ENCODE results near the gene PICK1.

DNA sequence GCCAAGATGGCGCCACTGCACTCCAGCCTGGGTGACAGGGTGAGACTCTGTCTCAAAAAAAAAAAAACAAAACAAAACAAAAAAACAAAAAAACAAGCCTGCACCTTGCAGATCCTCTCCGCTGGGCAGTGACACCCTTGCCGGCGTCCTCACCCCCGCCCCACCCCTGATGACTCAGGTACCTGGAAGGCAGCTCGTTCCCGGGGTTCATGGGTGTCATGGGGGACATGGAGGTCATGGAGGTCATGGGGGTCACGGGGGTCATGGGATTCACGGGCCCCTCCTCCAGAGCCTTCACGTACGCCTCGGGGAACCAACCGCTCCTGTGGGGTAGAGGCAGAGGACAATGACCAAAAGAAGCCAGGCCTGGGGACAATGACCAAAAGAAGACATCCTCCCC lies 29.7 kb downstream of the PICK1 start:
- TF ChIP-seq, protein P1, sequence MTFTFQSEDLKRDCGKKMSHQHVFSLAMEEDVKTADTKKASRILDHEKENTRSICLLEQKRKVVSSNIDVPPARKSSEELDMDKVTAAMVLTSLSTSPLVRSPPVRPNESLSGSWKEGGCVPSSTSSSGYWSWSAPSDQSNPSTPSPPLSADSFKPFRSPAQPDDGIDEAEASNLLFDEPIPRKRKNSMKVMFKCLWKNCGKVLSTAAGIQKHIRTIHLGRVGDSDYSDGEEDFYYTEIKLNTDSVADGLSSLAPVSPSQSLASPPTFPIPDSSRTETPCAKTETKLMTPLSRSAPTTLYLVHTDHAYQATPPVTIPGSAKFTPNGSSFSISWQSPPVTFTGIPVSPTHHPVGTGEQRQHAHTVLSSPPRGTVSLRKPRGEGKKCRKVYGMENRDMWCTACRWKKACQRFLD (tag by site-specific recombination; IDR thresholded peaks at IDR 0.05): no peak
- TF ChIP-seq ZNF791 (tag by site-specific recombination; IDR thresholded peaks at IDR 0.05): no peak
- no peak for TF ChIP-seq ZNF701 (tag by site-specific recombination; IDR thresholded peaks at IDR 0.05)
- TF ChIP-seq, protein P2, sequence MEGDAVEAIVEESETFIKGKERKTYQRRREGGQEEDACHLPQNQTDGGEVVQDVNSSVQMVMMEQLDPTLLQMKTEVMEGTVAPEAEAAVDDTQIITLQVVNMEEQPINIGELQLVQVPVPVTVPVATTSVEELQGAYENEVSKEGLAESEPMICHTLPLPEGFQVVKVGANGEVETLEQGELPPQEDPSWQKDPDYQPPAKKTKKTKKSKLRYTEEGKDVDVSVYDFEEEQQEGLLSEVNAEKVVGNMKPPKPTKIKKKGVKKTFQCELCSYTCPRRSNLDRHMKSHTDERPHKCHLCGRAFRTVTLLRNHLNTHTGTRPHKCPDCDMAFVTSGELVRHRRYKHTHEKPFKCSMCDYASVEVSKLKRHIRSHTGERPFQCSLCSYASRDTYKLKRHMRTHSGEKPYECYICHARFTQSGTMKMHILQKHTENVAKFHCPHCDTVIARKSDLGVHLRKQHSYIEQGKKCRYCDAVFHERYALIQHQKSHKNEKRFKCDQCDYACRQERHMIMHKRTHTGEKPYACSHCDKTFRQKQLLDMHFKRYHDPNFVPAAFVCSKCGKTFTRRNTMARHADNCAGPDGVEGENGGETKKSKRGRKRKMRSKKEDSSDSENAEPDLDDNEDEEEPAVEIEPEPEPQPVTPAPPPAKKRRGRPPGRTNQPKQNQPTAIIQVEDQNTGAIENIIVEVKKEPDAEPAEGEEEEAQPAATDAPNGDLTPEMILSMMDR (tag by site-specific recombination; IDR thresholded peaks at IDR 0.05): no peak
- no peak for TF ChIP-seq ZNF623 (tag by site-specific recombination; IDR thresholded peaks at IDR 0.05)
- TF ChIP-seq RBAK (tag by site-specific recombination; IDR thresholded peaks at IDR 0.05): no peak
- TF ChIP-seq ZNF121 (tag by site-specific recombination; IDR thresholded peaks at IDR 0.05): no peak
- TF ChIP-seq, protein P3, sequence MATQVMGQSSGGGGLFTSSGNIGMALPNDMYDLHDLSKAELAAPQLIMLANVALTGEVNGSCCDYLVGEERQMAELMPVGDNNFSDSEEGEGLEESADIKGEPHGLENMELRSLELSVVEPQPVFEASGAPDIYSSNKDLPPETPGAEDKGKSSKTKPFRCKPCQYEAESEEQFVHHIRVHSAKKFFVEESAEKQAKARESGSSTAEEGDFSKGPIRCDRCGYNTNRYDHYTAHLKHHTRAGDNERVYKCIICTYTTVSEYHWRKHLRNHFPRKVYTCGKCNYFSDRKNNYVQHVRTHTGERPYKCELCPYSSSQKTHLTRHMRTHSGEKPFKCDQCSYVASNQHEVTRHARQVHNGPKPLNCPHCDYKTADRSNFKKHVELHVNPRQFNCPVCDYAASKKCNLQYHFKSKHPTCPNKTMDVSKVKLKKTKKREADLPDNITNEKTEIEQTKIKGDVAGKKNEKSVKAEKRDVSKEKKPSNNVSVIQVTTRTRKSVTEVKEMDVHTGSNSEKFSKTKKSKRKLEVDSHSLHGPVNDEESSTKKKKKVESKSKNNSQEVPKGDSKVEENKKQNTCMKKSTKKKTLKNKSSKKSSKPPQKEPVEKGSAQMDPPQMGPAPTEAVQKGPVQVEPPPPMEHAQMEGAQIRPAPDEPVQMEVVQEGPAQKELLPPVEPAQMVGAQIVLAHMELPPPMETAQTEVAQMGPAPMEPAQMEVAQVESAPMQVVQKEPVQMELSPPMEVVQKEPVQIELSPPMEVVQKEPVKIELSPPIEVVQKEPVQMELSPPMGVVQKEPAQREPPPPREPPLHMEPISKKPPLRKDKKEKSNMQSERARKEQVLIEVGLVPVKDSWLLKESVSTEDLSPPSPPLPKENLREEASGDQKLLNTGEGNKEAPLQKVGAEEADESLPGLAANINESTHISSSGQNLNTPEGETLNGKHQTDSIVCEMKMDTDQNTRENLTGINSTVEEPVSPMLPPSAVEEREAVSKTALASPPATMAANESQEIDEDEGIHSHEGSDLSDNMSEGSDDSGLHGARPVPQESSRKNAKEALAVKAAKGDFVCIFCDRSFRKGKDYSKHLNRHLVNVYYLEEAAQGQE (tag by site-specific recombination; IDR thresholded peaks at IDR 0.05): no peak
- TF ChIP-seq ZNF670 (tag by site-specific recombination; IDR thresholded peaks at IDR 0.05; ENCODE audit: low read depth): no peak
- no peak for TF ChIP-seq ZFP3 (tag by site-specific recombination; IDR thresholded peaks at IDR 0.05; ENCODE audit: low read depth)
- TF ChIP-seq, protein P4, sequence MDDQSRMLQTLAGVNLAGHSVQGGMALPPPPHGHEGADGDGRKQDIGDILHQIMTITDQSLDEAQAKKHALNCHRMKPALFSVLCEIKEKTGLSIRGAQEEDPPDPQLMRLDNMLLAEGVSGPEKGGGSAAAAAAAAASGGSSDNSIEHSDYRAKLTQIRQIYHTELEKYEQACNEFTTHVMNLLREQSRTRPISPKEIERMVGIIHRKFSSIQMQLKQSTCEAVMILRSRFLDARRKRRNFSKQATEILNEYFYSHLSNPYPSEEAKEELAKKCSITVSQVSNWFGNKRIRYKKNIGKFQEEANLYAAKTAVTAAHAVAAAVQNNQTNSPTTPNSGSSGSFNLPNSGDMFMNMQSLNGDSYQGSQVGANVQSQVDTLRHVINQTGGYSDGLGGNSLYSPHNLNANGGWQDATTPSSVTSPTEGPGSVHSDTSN (CRISPR knock-in tag; IDR thresholded peaks at IDR 0.05): no peak
- TF ChIP-seq, protein P5, sequence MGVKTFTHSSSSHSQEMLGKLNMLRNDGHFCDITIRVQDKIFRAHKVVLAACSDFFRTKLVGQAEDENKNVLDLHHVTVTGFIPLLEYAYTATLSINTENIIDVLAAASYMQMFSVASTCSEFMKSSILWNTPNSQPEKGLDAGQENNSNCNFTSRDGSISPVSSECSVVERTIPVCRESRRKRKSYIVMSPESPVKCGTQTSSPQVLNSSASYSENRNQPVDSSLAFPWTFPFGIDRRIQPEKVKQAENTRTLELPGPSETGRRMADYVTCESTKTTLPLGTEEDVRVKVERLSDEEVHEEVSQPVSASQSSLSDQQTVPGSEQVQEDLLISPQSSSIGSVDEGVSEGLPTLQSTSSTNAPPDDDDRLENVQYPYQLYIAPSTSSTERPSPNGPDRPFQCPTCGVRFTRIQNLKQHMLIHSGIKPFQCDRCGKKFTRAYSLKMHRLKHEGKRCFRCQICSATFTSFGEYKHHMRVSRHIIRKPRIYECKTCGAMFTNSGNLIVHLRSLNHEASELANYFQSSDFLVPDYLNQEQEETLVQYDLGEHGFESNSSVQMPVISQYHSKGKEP (tag by site-specific recombination; IDR thresholded peaks at IDR 0.05): no peak
